Cardiac fibroblast (primary cell): Measurements from ENCODE around the gene THADA.

Experiments used
- DNase-seq, 2 donors: peaks; one replicate each; pipeline versions ENCODE4 v3.0.0 to v3.0.0-alpha.2; 2010; ENCODE audit warnings: low read depth in 2 of 2
- H3K4me3 ChIP-seq, 2 donors: replicated peaks in 1 of 2; 1 replicate in 1 of 2; 2 replicates in 1 of 2; pipeline ENCODE4 v1.5.1; 2011; ENCODE audit warnings: low read depth in 2 of 2, low read length in 2 of 2, mild to moderate bottlenecking in 2 of 2, moderate library complexity in 1 of 2
- TF ChIP-seq, protein P1 (sequence below): IDR thresholded peaks from one replicate; pipeline ENCODE4 v1.5.1; 2011; ENCODE audit warnings: low read depth, mild to moderate bottlenecking, low read length, inconsistent platforms

Gene THADA

DNA sequence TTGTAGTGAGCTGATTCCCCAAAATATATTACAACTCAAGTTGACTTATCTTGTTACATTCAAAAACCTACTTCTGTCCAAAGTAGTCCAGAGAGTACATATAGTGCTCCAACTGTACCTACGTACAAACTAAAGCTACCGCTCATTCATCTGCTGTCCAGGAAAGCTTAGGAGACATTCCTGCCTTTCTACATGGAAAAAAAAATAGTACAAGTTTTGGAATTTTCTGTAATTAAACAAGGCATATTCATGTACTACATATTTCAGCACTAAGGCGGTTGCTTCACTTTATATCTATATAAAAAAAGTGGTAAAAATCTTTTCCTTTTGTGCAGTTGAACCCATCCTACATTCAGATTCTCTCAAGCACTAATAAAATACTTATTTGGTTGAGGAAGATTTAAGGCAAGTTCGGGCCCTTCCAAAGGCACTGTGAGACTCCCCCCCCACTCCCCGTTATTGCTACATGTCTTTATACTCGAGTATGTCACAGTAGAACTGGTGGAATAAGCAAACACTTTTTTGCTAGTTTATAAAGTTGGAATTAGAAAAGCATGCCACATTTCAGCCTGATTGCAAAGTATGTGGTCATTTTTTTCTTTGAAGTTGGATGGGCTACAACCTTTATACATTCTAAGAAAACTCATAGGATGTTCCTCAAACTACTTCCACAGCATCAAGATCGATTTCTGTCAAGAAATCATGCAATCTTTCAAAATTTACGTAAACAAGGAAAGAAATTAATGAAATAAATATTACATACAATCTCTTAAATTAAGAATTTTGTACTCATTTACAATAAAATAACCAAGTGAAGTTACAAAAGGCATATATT lies 373.1 kb downstream of the THADA start:
- TF ChIP-seq, protein P1, sequence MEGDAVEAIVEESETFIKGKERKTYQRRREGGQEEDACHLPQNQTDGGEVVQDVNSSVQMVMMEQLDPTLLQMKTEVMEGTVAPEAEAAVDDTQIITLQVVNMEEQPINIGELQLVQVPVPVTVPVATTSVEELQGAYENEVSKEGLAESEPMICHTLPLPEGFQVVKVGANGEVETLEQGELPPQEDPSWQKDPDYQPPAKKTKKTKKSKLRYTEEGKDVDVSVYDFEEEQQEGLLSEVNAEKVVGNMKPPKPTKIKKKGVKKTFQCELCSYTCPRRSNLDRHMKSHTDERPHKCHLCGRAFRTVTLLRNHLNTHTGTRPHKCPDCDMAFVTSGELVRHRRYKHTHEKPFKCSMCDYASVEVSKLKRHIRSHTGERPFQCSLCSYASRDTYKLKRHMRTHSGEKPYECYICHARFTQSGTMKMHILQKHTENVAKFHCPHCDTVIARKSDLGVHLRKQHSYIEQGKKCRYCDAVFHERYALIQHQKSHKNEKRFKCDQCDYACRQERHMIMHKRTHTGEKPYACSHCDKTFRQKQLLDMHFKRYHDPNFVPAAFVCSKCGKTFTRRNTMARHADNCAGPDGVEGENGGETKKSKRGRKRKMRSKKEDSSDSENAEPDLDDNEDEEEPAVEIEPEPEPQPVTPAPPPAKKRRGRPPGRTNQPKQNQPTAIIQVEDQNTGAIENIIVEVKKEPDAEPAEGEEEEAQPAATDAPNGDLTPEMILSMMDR = no peak
- H3K4me3 ChIP-seq = peak overlapping the region; percentile 84 to 87
- peak; percentile 50 to 59 for DNase-seq

DNA sequence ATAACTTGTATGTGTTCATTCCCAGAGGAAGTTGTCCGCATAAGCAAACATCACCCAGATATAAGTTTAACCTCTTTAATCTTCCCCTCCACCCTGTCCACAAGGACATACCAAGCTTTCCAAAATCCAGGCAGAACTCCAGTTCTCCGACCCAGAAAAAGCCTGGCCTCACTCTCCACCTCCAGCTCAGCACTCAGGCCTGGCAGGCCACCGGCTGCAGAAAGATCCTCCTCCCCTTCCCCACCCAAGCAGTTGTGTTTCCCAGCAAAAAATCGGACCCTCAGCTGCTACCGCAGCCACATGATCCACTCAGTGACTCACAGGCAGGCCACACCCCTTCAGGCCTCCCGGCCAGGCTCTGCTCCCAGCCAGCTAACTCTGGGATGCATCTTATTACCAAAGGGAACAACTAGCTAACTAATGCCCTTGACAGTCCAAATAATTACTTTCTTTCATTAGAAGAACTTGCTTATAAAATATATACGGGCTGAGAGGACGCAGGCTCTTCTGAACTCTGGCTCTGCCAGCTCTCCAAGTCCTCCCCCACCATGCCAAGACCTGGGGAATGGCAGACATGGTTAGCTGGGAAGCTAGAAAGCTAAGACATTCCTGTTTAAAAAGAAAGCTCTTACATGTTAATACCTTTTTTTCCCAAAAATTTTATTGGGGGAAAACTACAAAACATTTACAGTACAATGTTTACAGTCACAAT lies 373.9 kb downstream of the THADA start:
- H3K4me3 ChIP-seq = peak overlapping the region; percentile 84 to 87
- peak; percentile 95 to 98 for DNase-seq
- TF ChIP-seq, protein P1 = no peak

DNA sequence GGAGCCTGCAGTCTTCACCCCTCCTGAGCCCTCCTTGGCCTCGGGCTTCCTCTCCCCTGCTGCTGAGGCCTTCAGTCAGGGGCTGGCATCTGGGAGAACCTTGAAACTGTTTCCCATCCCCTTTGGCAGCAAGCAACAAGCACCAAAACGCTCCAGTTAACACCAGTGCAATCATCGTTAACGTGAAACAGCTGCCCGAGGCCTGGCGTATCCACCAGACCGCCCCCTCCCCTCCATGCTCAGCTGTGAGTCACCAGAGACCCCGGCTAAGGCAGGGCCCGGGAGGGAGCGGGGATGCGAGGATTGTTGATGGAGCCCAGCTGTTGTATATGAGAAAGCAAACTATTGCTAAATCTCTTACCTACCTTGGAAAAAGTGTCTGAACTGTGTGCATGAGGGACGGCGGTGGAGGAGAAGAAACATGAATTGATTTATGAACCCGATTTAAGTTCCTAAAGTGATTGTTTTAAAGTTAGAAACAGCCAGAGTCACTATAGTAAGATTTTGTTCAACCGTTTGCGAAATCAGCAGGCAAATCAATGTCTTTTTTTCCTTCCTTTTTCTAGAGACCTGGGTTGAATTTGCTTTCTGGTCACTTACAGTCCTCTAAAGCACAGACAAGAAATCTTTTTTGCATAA lies 374.6 kb downstream of the THADA start:
- H3K4me3 ChIP-seq = peak overlapping the region; percentile 84 to 87
- DNase-seq = peak; percentile 84 to 96
- TF ChIP-seq, protein P1 = no peak

DNA sequence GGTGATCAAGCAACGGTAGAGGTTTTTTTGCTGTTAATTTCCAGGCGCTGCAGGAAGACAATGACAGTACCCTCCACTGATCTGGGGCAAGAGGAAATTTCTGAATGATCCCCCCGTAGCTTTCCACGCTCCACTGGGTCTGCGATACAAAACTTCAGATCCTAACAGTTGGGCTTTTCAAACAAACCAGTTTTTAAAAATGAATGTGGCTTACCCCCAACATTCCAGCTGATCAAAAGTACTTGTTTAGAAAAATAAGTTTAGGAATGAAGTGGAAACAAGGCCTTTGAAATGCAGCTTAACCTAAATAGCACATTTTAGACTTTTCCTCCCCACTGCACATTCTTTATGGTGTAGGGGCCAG lies 375.1 kb downstream of the THADA start:
- TF ChIP-seq, protein P1 = no peak
- no peak for DNase-seq
- H3K4me3 ChIP-seq = peak overlapping the region; percentile 84 to 87

DNA sequence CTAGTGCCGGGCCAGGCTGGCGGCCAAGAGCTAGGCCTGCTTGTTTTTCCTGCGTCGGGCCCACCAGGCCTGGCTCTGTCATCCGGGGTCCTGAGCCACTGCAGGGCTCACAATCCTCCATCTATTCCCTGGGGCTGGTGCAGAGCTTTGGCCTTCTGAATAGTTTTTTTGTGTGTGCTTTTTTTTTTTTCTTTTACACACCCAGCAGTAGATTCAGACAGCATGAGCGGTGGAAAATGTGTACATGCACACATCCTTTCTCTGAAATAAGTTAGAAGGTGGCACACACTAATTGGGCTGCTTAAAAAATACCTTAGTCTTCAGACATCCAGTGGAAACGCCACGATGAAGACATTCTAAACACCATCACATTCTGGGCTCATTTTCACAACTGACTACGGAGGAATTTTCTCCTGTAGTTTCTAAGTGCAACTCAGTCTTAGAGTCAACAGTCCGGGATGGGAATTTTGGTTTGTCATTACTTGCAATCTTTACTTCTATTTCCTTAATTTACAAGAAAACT lies 375.5 kb downstream of the THADA start:
- peak in 1 of 2 donors; percentile 65 for DNase-seq
- H3K4me3 ChIP-seq = peak overlapping the region; percentile 35 to 84
- TF ChIP-seq, protein P1 = no peak

DNA sequence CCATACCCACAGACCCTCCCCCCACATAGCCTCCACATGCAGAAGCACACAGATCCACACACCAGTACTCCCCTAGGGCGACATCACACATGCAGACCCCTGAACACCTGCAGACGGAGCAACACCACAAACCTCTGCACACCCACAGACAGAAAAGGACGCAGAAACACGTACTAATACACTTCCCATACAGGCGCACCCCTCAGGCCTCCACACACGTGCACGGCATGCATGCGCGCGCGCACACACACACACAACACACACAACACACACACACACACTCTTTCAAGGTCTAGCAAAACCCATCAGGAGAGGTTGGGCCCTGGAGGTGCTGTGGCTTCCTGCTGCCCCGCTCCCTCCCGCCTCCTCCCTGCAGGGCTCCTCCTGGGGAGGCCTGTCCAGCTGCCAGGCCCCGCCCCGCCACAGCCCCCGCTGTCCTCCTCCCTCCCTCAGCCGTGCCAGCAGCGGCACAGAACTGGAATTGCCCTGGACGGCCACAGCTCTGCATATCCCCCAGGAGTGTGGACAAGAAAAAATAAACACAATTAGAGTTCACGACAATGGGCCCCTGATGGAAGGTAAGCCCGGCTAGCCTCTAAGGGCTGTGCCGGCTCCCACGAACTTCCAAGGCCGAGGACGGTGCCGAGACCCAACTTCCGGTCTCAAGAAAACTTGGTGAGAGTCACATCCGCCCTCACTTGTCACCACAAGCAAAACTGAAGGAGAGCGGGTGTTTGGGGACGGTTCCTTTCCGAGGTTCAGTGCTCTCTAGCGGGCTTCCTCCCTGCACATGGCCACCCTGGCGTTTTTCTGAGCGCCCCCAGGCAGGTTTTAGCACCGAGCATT lies 376.2 kb downstream of the THADA start:
- H3K4me3 ChIP-seq = peak overlapping the region; percentile 35 to 84
- TF ChIP-seq, protein P1 = no peak
- DNase-seq = peak; percentile 88
